SHP77 (cell line): ENCODE results near the gene MRPL12.

Experiments used
- DNase-seq, 2 experiments: peaks; one replicate each; lab custom pipeline; 2025; lab: John Stamatoyannopoulos, UW

Gene MRPL12

GRCh38 chr17:81740395-81740961, 37.3 kb downstream of the MRPL12 start:
- DNase-seq: no peak

GRCh38 chr17:81741049-81741593, 38.0 kb downstream of the MRPL12 start:
- no peak for DNase-seq

GRCh38 chr17:81741594-81742452, 38.7 kb downstream of the MRPL12 start:
- DNase-seq: no peak
